Esophagus muscularis mucosa (tissue), 4 donors: Measurements from ENCODE around the gene DNAH3. TPM values are rescaled to one million over a fixed set of nuclear protein-coding genes. Genes with fewer than 3 reads are reported as not detected.

ENCODE experiments used
- DNase-seq: peaks from one replicate; pipeline ENCODE4 v3.0.0-alpha.2; 2017; ENCODE audit errors: extremely low spot score
- H3K27ac ChIP-seq, 4 donors: fragments of 200-600 bp; sonication (generic); replicated peaks in 1 of 4; 1 replicate in 3 of 4; 2 replicates in 1 of 4; pipeline ENCODE4 v1.5.1; 2016 to 2019; ENCODE audit warnings: mild to moderate bottlenecking in 1 of 4
- H3K27me3 ChIP-seq, 4 donors: fragments of 200-600 bp; sonication (generic); one replicate each; pipeline versions ENCODE4 v1.5.1 to v1.6.0; 2016 to 2019
- H3K36me3 ChIP-seq, 4 donors: fragments of 200-600 bp; sonication (generic); one replicate each; pipeline ENCODE4 v1.5.1; 2016 to 2019
- H3K4me1 ChIP-seq, 4 donors: fragments of 200-600 bp; sonication (generic); one replicate each; pipeline ENCODE4 v1.5.1; 2016 to 2019
- H3K4me3 ChIP-seq, 4 donors: fragments of 200-600 bp; sonication (generic); 1 replicate in 2 of 4; 2 replicates in 2 of 4; pipeline ENCODE4 v1.5.1; 2016 to 2019; ENCODE audit warnings: mild to moderate bottlenecking in 4 of 4, moderate library complexity in 1 of 4
- H3K9me3 ChIP-seq, 4 donors: fragments of 200-600 bp; sonication (generic); 1 replicate in 3 of 4; 2 replicates in 1 of 4; pipeline ENCODE4 v1.5.1; 2016 to 2019
- CTCF ChIP-seq, 3 experiments: fragments of 200-600 bp in 2 of 3; fragments of 450-650 bp in 1 of 3; sonication (generic) in 2 of 3; IDR thresholded peaks; one replicate each; pipeline ENCODE4 v1.5.1; 2017 to 2019; ENCODE audit warnings: antibody characterized with exemption in 3 of 3, mild to moderate bottlenecking in 2 of 3, moderate library complexity in 1 of 3
- EP300 ChIP-seq: sonication (generic); formaldehyde crosslinking; IDR thresholded peaks from one replicate; pipeline ENCODE4 v1.6.1; 2017; ENCODE audit warnings: antibody characterized with exemption
- POLR2A ChIP-seq: fragments of 450-650 bp; IDR thresholded peaks from one replicate; pipeline ENCODE4 v1.6.1; 2017; ENCODE audit warnings: antibody characterized with exemption, moderate library complexity, mild to moderate bottlenecking, low read depth
- POLR2AphosphoS5 ChIP-seq, 2 donors: sonication (generic); formaldehyde crosslinking; IDR thresholded peaks; one replicate each; pipeline ENCODE4 v1.6.1; 2017; ENCODE audit warnings: antibody characterized with exemption in 2 of 2
- WGBS: methylation state at CpG from one replicate; pipeline ENCODE4 v1.1.5; 2018; 5-methylcytosine and 5-hydroxymethylcytosine counted together
- intact Hi-C: fragments of 100-400 bp; cut with DNase I; formaldehyde crosslinking; loops from one replicate; pipeline ENCODE4 v1.15.1; 2023
- total RNA-seq, 4 donors: library from RNA; depleted of rRNA; stranded (reverse); fragments of >200 nt; gene quantifications; one replicate each; pipeline versions ENCODE4 v1.1.0 to v1.2.1, GENCODE V29; 2016

The DNAH3 gene
- total RNA-seq, 4 donors from 2014 or later, result under 0.01 to 0.13 TPM; not detected in 2

GRCh38 chr16:20925751-20926150 is 224.9 kb downstream of the DNAH3 start:
- 100% methylated on average over 1 of the region's 1 CpG for WGBS
- H3K4me3 ChIP-seq, result no peak overlapping the region
- intact Hi-C loops, result no loop called here
- H3K27me3 ChIP-seq, result no peaks in the 10 kb centered on the region
- no peak for DNase-seq
- H3K4me1 ChIP-seq, result peaks cover 0 to 16% (median 10%) of the 10 kb centered on the region in 4 donors
- no peaks in the 10 kb centered on the region for H3K9me3 ChIP-seq
- no peak overlapping the region for H3K27ac ChIP-seq
- TF ChIP-seq POLR2A (no peak), POLR2AphosphoS5 (IDR thresholded peaks at IDR 0.05) (no peak), CTCF (IDR thresholded peaks at IDR 0.05) (no peak), EP300 (no peak)
- peaks cover 6 to 41% (median 32%) of the 10 kb centered on the region in 4 donors for H3K36me3 ChIP-seq

DNA sequence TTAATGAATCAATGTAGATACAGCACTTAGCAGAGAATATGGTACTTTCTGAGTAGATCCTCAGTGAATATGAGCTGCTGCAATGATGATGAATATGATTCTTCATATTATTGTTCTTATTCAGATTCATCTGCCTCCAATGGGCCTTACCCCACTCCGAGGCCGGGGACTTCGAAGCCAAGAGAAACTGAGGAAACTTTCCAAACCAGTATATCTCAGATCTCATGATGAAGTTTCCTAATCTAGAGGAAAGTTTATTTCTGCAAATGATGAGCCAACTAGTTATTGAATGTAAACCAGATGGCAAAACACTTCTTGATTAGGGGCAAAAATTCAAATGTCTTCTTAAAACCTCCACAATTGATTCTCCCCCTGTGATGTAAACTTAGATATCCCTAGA is 226.8 kb downstream of the DNAH3 start:
- H3K27ac ChIP-seq, result no peak overlapping the region
- H3K9me3 ChIP-seq, result no peaks in the 10 kb centered on the region
- no peaks in the 10 kb centered on the region for H3K27me3 ChIP-seq
- TF ChIP-seq EP300 (no peak), CTCF (IDR thresholded peaks at IDR 0.05) (no peak), POLR2A (no peak), POLR2AphosphoS5 (IDR thresholded peaks at IDR 0.05) (no peak)
- peaks cover 6 to 49% (median 35%) of the 10 kb centered on the region in 4 donors for H3K36me3 ChIP-seq
- intact Hi-C loops, result no loop called here
- peaks cover 0 to 3% (median 3%) of the 10 kb centered on the region in 4 donors for H3K4me1 ChIP-seq
- DNase-seq, result no peak
- 97% methylated on average over 3 of the region's 3 CpGs for WGBS
- H3K4me3 ChIP-seq, result no peak overlapping the region

DNA sequence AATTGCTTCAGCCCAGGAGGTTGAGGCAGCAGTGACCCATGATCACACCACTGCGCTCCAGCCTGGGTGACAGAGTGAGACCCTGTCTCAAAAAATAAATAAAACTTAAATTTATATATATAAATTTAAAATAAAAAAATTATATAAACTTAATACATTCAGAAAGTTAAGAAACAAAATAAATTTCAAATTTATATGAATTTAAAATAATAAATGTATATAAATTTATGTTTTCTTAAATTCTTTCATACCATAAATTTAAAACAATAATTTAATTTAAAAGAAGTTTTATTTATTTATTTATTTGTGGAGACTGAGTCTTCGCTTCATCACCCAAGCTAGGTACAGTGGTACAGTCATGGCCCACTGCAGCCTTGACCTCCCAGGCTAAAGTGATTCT is 229.8 kb downstream of the DNAH3 start:
- H3K4me1 ChIP-seq, result peaks cover 0 to 18% (median 10%) of the 10 kb centered on the region in 4 donors
- TF ChIP-seq POLR2A (no peak), EP300 (no peak), CTCF (IDR thresholded peaks at IDR 0.05) (no peak), POLR2AphosphoS5 (IDR thresholded peaks at IDR 0.05) (no peak)
- WGBS, result 97% methylated on average over 2 of the region's 2 CpGs
- intact Hi-C loops, result no loop called here
- no peak for DNase-seq
- H3K36me3 ChIP-seq, result peaks cover 6 to 55% (median 36%) of the 10 kb centered on the region in 4 donors
- no peak overlapping the region for H3K27ac ChIP-seq
- H3K4me3 ChIP-seq, result no peak overlapping the region
- H3K9me3 ChIP-seq, result no peaks in the 10 kb centered on the region
- H3K27me3 ChIP-seq, result no peaks in the 10 kb centered on the region

DNA sequence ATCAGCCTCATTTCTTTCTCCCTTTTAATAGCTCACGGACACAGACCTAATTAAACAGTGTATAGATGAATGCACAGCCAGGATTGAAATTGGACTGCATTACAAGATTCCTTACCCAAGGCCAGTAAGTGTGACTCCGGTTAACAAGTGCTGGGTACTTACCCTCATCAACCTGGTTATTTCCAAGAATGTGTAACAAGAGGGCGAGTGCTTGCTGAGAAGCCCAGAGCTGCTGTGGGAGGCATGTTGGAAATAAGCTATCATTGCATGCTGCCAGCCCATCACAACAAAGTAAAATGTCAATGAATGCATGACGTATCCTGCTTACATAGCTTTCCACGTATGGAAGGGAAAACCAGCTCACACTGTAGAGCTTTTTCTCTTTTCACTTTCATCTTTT is 230.6 kb downstream of the DNAH3 start:
- Histone ChIP-seq H3K4me3 (no peak overlapping the region), H3K9me3 (no peaks in the 10 kb centered on the region), H3K4me1 (peaks cover 0 to 18% (median 10%) of the 10 kb centered on the region in 4 donors), H3K36me3 (peaks cover 6 to 49% (median 32%) of the 10 kb centered on the region in 4 donors), H3K27ac (no peak overlapping the region), H3K27me3 (no peaks in the 10 kb centered on the region)
- TF ChIP-seq POLR2AphosphoS5 (IDR thresholded peaks at IDR 0.05) (no peak), EP300 (no peak), CTCF (IDR thresholded peaks at IDR 0.05) (no peak), POLR2A (no peak)
- intact Hi-C loops, result no loop called here
- WGBS, result 84% methylated on average over 5 of the region's 5 CpGs
- no peak for DNase-seq
